Neural cell (in vitro differentiated cells): Measurements from ENCODE around the gene MYBPHL. TPM values are rescaled to one million over a fixed set of nuclear protein-coding genes. Genes with fewer than 3 reads are reported as not detected.

Experiments
- H2AFZ ChIP-seq: fragments of 200-600, 300-800 bp; sonication (generic), shearing (Covaris generic); 2 replicates; pipeline ENCODE4 v1.6.0; 2014; ENCODE audit warnings: low read depth, mild to moderate bottlenecking, antibody characterized with exemption, low read length, moderate library complexity
- H3F3A ChIP-seq: fragments of 200-600 bp; shearing (Covaris generic); 2 replicates; pipeline ENCODE4 v1.6.1; 2016; ENCODE audit warnings: mild to moderate bottlenecking, moderate library complexity, mixed read lengths, antibody characterized with exemption, low read length; ENCODE audit not compliant: insufficient read depth, poor library complexity, severe bottlenecking
- H3K27ac ChIP-seq: fragments of 200-600, 300-800 bp; sonication (generic), shearing (Covaris generic); 2 replicates; pipeline ENCODE4 v1.5.1; 2014; ENCODE audit warnings: mild to moderate bottlenecking, low read length, moderate library complexity
- H3K27me3 ChIP-seq: fragments of 300-800, 200-600 bp; sonication (generic), shearing (Covaris generic); 2 replicates; pipeline ENCODE4 v1.6.0; 2014; ENCODE audit warnings: mild to moderate bottlenecking, low read depth, low read length, moderate library complexity; ENCODE audit not compliant: insufficient read depth
- H3K36me3 ChIP-seq: fragments of 300-800, 200-600 bp; sonication (generic), shearing (Covaris generic); 2 replicates; pipeline ENCODE4 v1.5.1; 2014; ENCODE audit warnings: mild to moderate bottlenecking, antibody characterized with exemption, low read length, moderate library complexity; ENCODE audit not compliant: insufficient read depth
- H3K4me2 ChIP-seq: fragments of 300-800, 200-600 bp; sonication (generic), shearing (Covaris generic); 2 replicates; pipeline ENCODE4 v1.6.0; 2014; ENCODE audit warnings: mild to moderate bottlenecking, low read length
- H3K4me3 ChIP-seq: fragments of 300-800, 200-600 bp; sonication (generic), shearing (Covaris generic); 2 replicates; pipeline ENCODE4 v1.5.1; 2014; ENCODE audit warnings: mild to moderate bottlenecking, low read length, moderate library complexity
- H3K79me2 ChIP-seq: fragments of 200-600 bp; shearing (Covaris generic); replicated peaks from 2 replicates; pipeline ENCODE4 v1.6.0; 2014; ENCODE audit warnings: mild to moderate bottlenecking, low read length, moderate library complexity; ENCODE audit not compliant: insufficient read depth
- H3K9ac ChIP-seq: fragments of 300-800, 200-600 bp; sonication (generic), shearing (Covaris generic); 2 replicates; pipeline ENCODE4 v1.6.1; 2016; ENCODE audit warnings: mild to moderate bottlenecking, low read length, mixed read lengths
- H3K9me2 ChIP-seq: fragments of 200-600 bp; shearing (Covaris generic); 2 replicates; pipeline ENCODE4 v1.6.1; 2016; ENCODE audit warnings: mild to moderate bottlenecking, low read length, mixed read lengths; ENCODE audit not compliant: insufficient read depth
- H3K9me3 ChIP-seq: fragments of 200-600, 300-800 bp; sonication (generic), shearing (Covaris generic); 2 replicates; pipeline ENCODE4 v1.6.1; 2016; ENCODE audit warnings: mild to moderate bottlenecking, mixed run types, low read length, moderate library complexity, mixed read lengths
- H4K20me1 ChIP-seq: fragments of 200-600 bp; shearing (Covaris generic); 2 replicates; pipeline ENCODE4 v1.6.1; 2016; ENCODE audit warnings: mild to moderate bottlenecking, mixed run types; ENCODE audit not compliant: insufficient read depth
- CTCF ChIP-seq: fragments of 450-650 bp; IDR thresholded peaks from 2 replicates; pipeline ENCODE4 v1.5.1; 2014; ENCODE audit warnings: antibody characterized with exemption, mild to moderate bottlenecking, moderate library complexity; ENCODE audit not compliant: poor library complexity, severe bottlenecking
- EZH2 ChIP-seq: fragments of 200-600, 300-800 bp; shearing (Covaris generic), sonication (generic); IDR thresholded peaks from 2 replicates; pipeline ENCODE4 v1.6.1; 2014; ENCODE audit warnings: antibody characterized with exemption, low read length, borderline replicate concordance, mild to moderate bottlenecking; ENCODE audit not compliant: insufficient read depth, poor library complexity, severe bottlenecking
- MXI1 ChIP-seq: fragments of 450-650 bp; conservative IDR thresholded peaks from 2 replicates; pipeline ENCODE4 v1.6.1; 2014; ENCODE audit warnings: antibody characterized with exemption, mild to moderate bottlenecking; ENCODE audit not compliant: poor library complexity, severe bottlenecking
- POLR2AphosphoS5 ChIP-seq: IDR thresholded peaks from 2 replicates; pipeline ENCODE4 v1.6.1; 2012
- RAD21 ChIP-seq: fragments of 450-650 bp; conservative IDR thresholded peaks from 2 replicates; pipeline ENCODE4 v1.6.1; 2014; ENCODE audit warnings: antibody characterized with exemption, mild to moderate bottlenecking, moderate library complexity
- SMC3 ChIP-seq: fragments of 450-650 bp; conservative IDR thresholded peaks from 2 replicates; pipeline ENCODE4 v1.6.1; 2014; ENCODE audit warnings: antibody characterized with exemption, mild to moderate bottlenecking, moderate library complexity; ENCODE audit not compliant: poor library complexity
- TAF1 ChIP-seq: IDR thresholded peaks from 2 replicates; pipeline ENCODE4 v1.6.1; 2012; ENCODE audit warnings: low read depth
- polyA plus RNA-seq: library from polyadenylated mRNA; depleted of rRNA; stranded (reverse); fragments of >200 nt; gene quantifications from 2 replicates; pipeline ENCODE4 v1.2.3, GENCODE V29; 2014
- TF ChIP-seq, protein P1 (sequence below): IDR thresholded peaks from 2 replicates; pipeline ENCODE4 v1.6.1; 2012; ENCODE audit warnings: borderline replicate concordance

MYBPHL gene
- polyA plus RNA-seq, 1 donor from 2014 or later: 1.6 TPM

DNA sequence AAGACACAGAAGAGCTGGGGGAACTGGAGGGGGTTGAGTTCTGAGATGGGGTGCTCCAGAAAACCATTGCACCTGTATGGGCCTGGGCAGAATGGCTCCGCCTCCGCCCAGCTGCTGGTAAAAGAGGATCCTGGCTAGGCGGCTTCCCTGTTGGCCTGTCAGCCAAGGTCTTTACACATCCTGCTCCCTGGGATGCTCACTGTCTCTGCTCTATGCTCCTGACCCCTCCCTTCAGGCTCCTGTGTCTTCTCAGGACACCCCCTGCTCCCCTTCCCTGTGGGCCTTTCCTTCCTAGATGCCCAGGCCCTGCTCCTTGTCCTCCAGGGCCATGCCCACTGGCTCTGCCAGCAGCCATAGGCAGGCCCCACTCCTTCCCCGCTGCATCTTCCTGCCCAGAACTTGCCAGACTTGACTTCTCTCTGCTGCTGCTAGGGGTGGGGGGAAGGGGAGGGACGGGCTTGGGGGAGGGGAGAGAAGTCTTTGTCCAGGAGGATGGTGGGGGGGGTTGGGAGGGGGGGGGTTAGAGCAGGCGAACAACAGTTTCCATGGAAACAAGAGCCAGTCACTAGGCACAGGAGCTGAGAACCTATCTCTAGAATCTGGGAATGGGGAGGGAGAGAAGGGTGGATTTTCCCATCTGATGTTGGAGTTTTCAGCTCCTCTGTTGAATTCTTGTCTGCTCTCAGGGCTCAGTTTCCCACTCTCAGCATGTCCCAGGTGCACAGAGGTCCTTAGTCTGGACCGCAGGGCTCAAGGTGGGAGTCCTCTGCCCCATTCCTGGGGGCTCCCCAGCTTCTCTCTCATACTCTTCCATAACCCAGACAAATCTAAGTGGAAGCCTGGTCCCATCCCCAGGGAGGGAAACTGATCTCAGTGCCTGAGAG lies 46.9 kb downstream of the MYBPHL start:
- peak overlapping the region; percentile 57 for H3K9ac ChIP-seq

DNA sequence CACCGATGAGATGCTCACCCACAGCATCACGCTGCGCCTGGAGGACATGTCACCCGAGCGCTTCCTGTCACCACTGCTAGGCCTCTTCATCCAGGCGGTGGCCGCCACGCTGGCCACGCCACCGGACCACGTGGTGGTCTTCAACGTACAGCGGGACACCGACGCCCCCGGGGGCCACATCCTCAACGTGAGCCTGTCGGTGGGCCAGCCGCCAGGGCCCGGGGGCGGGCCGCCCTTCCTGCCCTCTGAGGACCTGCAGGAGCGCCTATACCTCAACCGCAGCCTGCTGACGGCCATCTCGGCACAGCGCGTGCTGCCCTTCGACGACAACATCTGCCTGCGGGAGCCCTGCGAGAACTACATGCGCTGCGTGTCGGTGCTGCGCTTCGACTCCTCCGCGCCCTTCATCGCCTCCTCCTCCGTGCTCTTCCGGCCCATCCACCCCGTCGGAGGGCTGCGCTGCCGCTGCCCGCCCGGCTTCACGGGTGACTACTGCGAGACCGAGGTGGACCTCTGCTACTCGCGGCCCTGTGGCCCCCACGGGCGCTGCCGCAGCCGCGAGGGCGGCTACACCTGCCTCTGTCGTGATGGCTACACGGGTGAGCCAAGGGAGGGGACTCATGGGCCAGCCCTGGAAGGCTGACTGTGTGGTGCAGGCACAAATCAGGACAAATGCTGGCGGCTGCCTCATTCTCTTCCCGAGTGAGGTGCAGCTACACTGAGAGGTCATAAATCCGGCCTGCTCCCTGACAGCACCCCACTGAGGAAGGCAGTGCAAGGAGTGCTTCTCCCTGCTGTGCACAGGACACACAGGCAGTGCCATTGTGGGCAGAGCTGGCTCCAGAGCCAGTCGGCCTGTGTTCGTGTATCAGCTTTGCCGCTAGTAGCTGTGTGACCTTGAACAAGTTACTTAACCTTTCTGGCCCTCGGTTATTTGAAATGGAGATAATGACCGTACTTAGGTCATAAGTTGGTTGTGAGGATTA lies 48.0 kb downstream of the MYBPHL start:
- Histone ChIP-seq H2AFZ (no peak overlapping the region), H3K9ac (peak overlapping the region; percentile 57), H3K27ac (peak overlapping the region; percentile 82)

More for the DNA sequence above, 46.9 kb downstream of the MYBPHL start:
- H3K36me3 ChIP-seq: peaks cover 8% of the 10 kb centered on the region
- peak overlapping the region; percentile 82 for H3K27ac ChIP-seq
- no peak overlapping the region for H2AFZ ChIP-seq
- H3K4me3 ChIP-seq: peak overlapping the region; percentile 39
- H3F3A ChIP-seq: no peaks in the 10 kb centered on the region
- TF ChIP-seq CTCF: no peak
- TF ChIP-seq TAF1: no peak
- peak; percentile 13 for TF ChIP-seq POLR2AphosphoS5
- TF ChIP-seq EZH2: no peak
- no peaks in the 10 kb centered on the region for H3K9me3 ChIP-seq
- peak overlapping the region; percentile 30 for H3K4me2 ChIP-seq
- H3K79me2 ChIP-seq: peaks cover 16% of the 10 kb centered on the region
- H4K20me1 ChIP-seq: no peaks in the 10 kb centered on the region
- H3K9me2 ChIP-seq: no peaks in the 10 kb centered on the region
- no peaks in the 10 kb centered on the region for H3K27me3 ChIP-seq

More for the DNA sequence above, 48.0 kb downstream of the MYBPHL start:
- Histone ChIP-seq H3K9me3 (no peaks in the 10 kb centered on the region), H3K9me2 (no peaks in the 10 kb centered on the region), H3K4me3 (no peak overlapping the region), H3K4me2 (no peak overlapping the region), H4K20me1 (no peaks in the 10 kb centered on the region), H3F3A (no peaks in the 10 kb centered on the region), H3K79me2 (peaks cover 27% of the 10 kb centered on the region), H3K27me3 (no peaks in the 10 kb centered on the region), H3K36me3 (peaks cover 8% of the 10 kb centered on the region)
- TF ChIP-seq SMC3 (no peak), TAF1 (no peak), RAD21 (no peak), EZH2 (no peak), CTCF (no peak), POLR2AphosphoS5 (no peak), MXI1 (no peak)
- TF ChIP-seq, protein P1, sequence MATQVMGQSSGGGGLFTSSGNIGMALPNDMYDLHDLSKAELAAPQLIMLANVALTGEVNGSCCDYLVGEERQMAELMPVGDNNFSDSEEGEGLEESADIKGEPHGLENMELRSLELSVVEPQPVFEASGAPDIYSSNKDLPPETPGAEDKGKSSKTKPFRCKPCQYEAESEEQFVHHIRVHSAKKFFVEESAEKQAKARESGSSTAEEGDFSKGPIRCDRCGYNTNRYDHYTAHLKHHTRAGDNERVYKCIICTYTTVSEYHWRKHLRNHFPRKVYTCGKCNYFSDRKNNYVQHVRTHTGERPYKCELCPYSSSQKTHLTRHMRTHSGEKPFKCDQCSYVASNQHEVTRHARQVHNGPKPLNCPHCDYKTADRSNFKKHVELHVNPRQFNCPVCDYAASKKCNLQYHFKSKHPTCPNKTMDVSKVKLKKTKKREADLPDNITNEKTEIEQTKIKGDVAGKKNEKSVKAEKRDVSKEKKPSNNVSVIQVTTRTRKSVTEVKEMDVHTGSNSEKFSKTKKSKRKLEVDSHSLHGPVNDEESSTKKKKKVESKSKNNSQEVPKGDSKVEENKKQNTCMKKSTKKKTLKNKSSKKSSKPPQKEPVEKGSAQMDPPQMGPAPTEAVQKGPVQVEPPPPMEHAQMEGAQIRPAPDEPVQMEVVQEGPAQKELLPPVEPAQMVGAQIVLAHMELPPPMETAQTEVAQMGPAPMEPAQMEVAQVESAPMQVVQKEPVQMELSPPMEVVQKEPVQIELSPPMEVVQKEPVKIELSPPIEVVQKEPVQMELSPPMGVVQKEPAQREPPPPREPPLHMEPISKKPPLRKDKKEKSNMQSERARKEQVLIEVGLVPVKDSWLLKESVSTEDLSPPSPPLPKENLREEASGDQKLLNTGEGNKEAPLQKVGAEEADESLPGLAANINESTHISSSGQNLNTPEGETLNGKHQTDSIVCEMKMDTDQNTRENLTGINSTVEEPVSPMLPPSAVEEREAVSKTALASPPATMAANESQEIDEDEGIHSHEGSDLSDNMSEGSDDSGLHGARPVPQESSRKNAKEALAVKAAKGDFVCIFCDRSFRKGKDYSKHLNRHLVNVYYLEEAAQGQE: no peak
